Endodermal cell (in vitro differentiated cells): ENCODE data around the gene ELP4. TPM values are rescaled to one million over a fixed set of nuclear protein-coding genes. Genes with fewer than 3 reads are reported as not detected.

ENCODE experiments used
- DNase-seq: peaks from one replicate; pipeline ENCODE4 v3.0.0-alpha.2; 2017
- H3K27ac ChIP-seq: 2 replicates; pipeline ENCODE4 v1.5.1; 2013; ENCODE audit warnings: mild to moderate bottlenecking, low read depth, low read length, moderate library complexity
- H3K27me3 ChIP-seq: 2 replicates; pipeline ENCODE4 v1.6.1; 2013; ENCODE audit warnings: mild to moderate bottlenecking, low read length, moderate library complexity; ENCODE audit not compliant: insufficient read depth, control insufficient read depth, poor library complexity, severe bottlenecking
- H3K36me3 ChIP-seq: 2 replicates; pipeline ENCODE4 v1.7.0; 2013; ENCODE audit warnings: mild to moderate bottlenecking, low read length, moderate library complexity; ENCODE audit not compliant: control insufficient read depth, insufficient read depth
- H3K4me1 ChIP-seq: one replicate; pipeline ENCODE4 v1.7.0; 2013; ENCODE audit warnings: low read length; ENCODE audit not compliant: control insufficient read depth, insufficient read depth
- H3K4me3 ChIP-seq: 2 replicates; pipeline ENCODE4 v1.5.1; 2013; ENCODE audit warnings: mild to moderate bottlenecking, low read length, moderate library complexity
- H3K9ac ChIP-seq: 2 replicates; pipeline ENCODE4 v1.6.1; 2013; ENCODE audit warnings: mild to moderate bottlenecking, low read length, moderate library complexity; ENCODE audit not compliant: poor library complexity, severe bottlenecking; ENCODE audit errors: extremely low read depth
- H3K9me3 ChIP-seq: 2 replicates; pipeline ENCODE4 v1.6.1; 2013; ENCODE audit warnings: mild to moderate bottlenecking, low read length, moderate library complexity; ENCODE audit not compliant: control insufficient read depth
- H3K27ac Mint-ChIP-seq: 2 replicates; pipeline ENCODE4 v1.8.0; 2020; ENCODE audit warnings: mixed read lengths
- H3K27me3 Mint-ChIP-seq: 2 replicates; pipeline ENCODE4 v1.8.0; 2021; ENCODE audit warnings: mild to moderate bottlenecking, mixed read lengths; ENCODE audit not compliant: insufficient read depth
- H3K36me3 Mint-ChIP-seq: 2 replicates; pipeline ENCODE4 v1.8.0; 2020; ENCODE audit warnings: low read depth, mixed read lengths
- H3K4me1 Mint-ChIP-seq: 2 replicates; pipeline ENCODE4 v1.8.0; 2020; ENCODE audit warnings: mixed read lengths
- H3K4me3 Mint-ChIP-seq: 2 replicates; pipeline ENCODE4 v1.8.0; 2020; ENCODE audit warnings: mild to moderate bottlenecking, moderate library complexity, mixed read lengths
- H3K9me3 Mint-ChIP-seq: 2 replicates; pipeline ENCODE4 v1.8.0; 2020; ENCODE audit warnings: mild to moderate bottlenecking, mixed read lengths
- CTCF ChIP-seq: fragments of 200-600 bp; sonication (generic); conservative IDR thresholded peaks from 2 replicates; pipeline ENCODE4 v1.5.0; 2021; ENCODE audit warnings: antibody characterized with exemption, mild to moderate bottlenecking
- WGBS, 2 experiments: methylation state at CpG; one replicate each; pipeline versions ENCODE4 v1.1.5 to v1.1.7; 2013; ENCODE audit warnings: missing lambda C conversion rate in 2 of 2, mixed read lengths in 1 of 2; ENCODE audit not compliant: insufficient coverage in 1 of 2, insufficient read length in 1 of 2; 5-methylcytosine and 5-hydroxymethylcytosine counted together
- total RNA-seq, 2 donors: library from RNA; stranded (reverse); fragmentation: NEBNext Ultra II Directional in 1 of 2; extraction: Animal tissue kit (Norgen Biotek cat#: 25700) in 1 of 2; gene quantifications; 2 replicates in 1 of 2; 3 replicates in 1 of 2; pipeline ENCODE4 v1.2.1, GENCODE V29; 2021

The ELP4 gene
- total RNA-seq, 2 donors from 2014 or later, result 19.1 to 25.2 TPM

- no peak overlapping the region for H3K27ac Mint-ChIP-seq
- Histone ChIP-seq H3K27ac (no peak overlapping the region), H3K4me1 (no peaks in the 10 kb centered on the region), H3K9ac (no peak overlapping the region), H3K27me3 (no peaks in the 10 kb centered on the region), H3K36me3 (no peaks in the 10 kb centered on the region), H3K9me3 (no peaks in the 10 kb centered on the region), H3K4me3 (no peak overlapping the region)
- no peaks in the 10 kb centered on the region for H3K4me1 Mint-ChIP-seq
- H3K9me3 Mint-ChIP-seq, result no peaks in the 10 kb centered on the region
- TF ChIP-seq CTCF, result no peak
- H3K4me3 Mint-ChIP-seq, result no peak overlapping the region
- DNase-seq, result no peak
- no peaks in the 10 kb centered on the region for H3K27me3 Mint-ChIP-seq
- no peaks in the 10 kb centered on the region for H3K36me3 Mint-ChIP-seq
These were observed 110.9 kb downstream of the ELP4 start for GRCh38 chr11:31620434-31620833.

GRCh38 chr11:31625868-31626267 is 116.3 kb downstream of the ELP4 start:
- H3K27me3 Mint-ChIP-seq, result no peaks in the 10 kb centered on the region
- Histone ChIP-seq H3K9ac (no peak overlapping the region), H3K36me3 (no peaks in the 10 kb centered on the region), H3K27me3 (no peaks in the 10 kb centered on the region), H3K27ac (no peak overlapping the region), H3K9me3 (no peaks in the 10 kb centered on the region), H3K4me3 (no peak overlapping the region), H3K4me1 (no peaks in the 10 kb centered on the region)
- no peaks in the 10 kb centered on the region for H3K36me3 Mint-ChIP-seq
- no peaks in the 10 kb centered on the region for H3K4me1 Mint-ChIP-seq
- no peak overlapping the region for H3K27ac Mint-ChIP-seq
- no peak overlapping the region for H3K4me3 Mint-ChIP-seq
- TF ChIP-seq CTCF, result no peak
- H3K9me3 Mint-ChIP-seq, result no peaks in the 10 kb centered on the region
- WGBS, 2 experiments, result 100% methylated on average over 1 of the region's 1 CpG; no CpG with 5 or more reads in 1 of the 2 experiments
- no peak for DNase-seq

- WGBS, 2 experiments, result 100% methylated on average over 1 of the region's 1 CpG; no CpG with 5 or more reads in 1 of the 2 experiments
- peak overlapping the region; percentile 12 for H3K27ac Mint-ChIP-seq
- no peak overlapping the region for H3K9ac ChIP-seq
These were observed 118.5 kb downstream of the ELP4 start for GRCh38 chr11:31628111-31628510.

More at GRCh38 chr11:31628111-31628510, 118.5 kb downstream of the ELP4 start:
- Mint-ChIP-seq H3K4me1 (no peaks in the 10 kb centered on the region), H3K4me3 (no peak overlapping the region), H3K27me3 (no peaks in the 10 kb centered on the region), H3K36me3 (no peaks in the 10 kb centered on the region), H3K9me3 (no peaks in the 10 kb centered on the region)
- Histone ChIP-seq H3K27ac (no peak overlapping the region), H3K36me3 (no peaks in the 10 kb centered on the region), H3K9me3 (no peaks in the 10 kb centered on the region), H3K27me3 (no peaks in the 10 kb centered on the region), H3K4me3 (no peak overlapping the region), H3K4me1 (no peaks in the 10 kb centered on the region)
- TF ChIP-seq CTCF, result no peak
- DNase-seq, result no peak
